ENCODE results near the gene KLK1.

The KLK1 gene

GRCh38 chr19:50808856-50809255 lies 14.7 kb downstream of the KLK1 start:
- ATAC-seq (ENCODE audit: low read depth) (no peak), DNase-seq (ENCODE audit: low spot score) (no peak)
- Histone ChIP-seq H3K4me1 (ENCODE audit: insufficient read depth, poor library complexity, severe bottlenecking) (no peaks in the 10 kb centered on the region), H3K9me3 (ENCODE audit: severe bottlenecking) (no peaks in the 10 kb centered on the region), H3K27me3 (ENCODE audit: insufficient read depth, poor library complexity, severe bottlenecking) (no peaks in the 10 kb centered on the region), H3K27ac (ENCODE audit: poor library complexity, severe bottlenecking) (no peak overlapping the region), H3K36me3 (ENCODE audit: low read depth) (no peaks in the 10 kb centered on the region), H3K4me3 (ENCODE audit: severe bottlenecking) (no peak overlapping the region)
- no peak for TF ChIP-seq CTCF (IDR thresholded peaks at IDR 0.05; ENCODE audit: poor library complexity, severe bottlenecking)

- TF ChIP-seq CTCF (IDR thresholded peaks at IDR 0.05; ENCODE audit: poor library complexity, severe bottlenecking), result no peak
- peaks cover 8% of the 10 kb centered on the region for H3K4me1 ChIP-seq (ENCODE audit: insufficient read depth, poor library complexity, severe bottlenecking)
- peak overlapping the region; percentile 81 for H3K27ac ChIP-seq (ENCODE audit: poor library complexity, severe bottlenecking)
- H3K9me3 ChIP-seq (ENCODE audit: severe bottlenecking), result no peaks in the 10 kb centered on the region
- peak; percentile 92 for ATAC-seq (ENCODE audit: low read depth)
- peak; percentile 98 for DNase-seq (ENCODE audit: low spot score)
- no peaks in the 10 kb centered on the region for H3K27me3 ChIP-seq (ENCODE audit: insufficient read depth, poor library complexity, severe bottlenecking)
- H3K36me3 ChIP-seq (ENCODE audit: low read depth), result peaks cover 39% of the 10 kb centered on the region
- peak overlapping the region; percentile 97 for H3K4me3 ChIP-seq (ENCODE audit: severe bottlenecking)
Measured at GRCh38 chr19:50804420-50805272, 18.9 kb downstream of the KLK1 start.

- DNase-seq (ENCODE audit: low spot score), result no peak
Measured at GRCh38 chr19:50803633-50804419, 19.8 kb downstream of the KLK1 start.

GRCh38 chr19:50801107-50801506 lies 22.5 kb downstream of the KLK1 start:
- ATAC-seq (ENCODE audit: low read depth) (no peak), DNase-seq (ENCODE audit: low spot score) (no peak)
- peaks cover 69% of the 10 kb centered on the region for H3K36me3 ChIP-seq (ENCODE audit: low read depth)

More at GRCh38 chr19:50803633-50804419, 19.8 kb downstream of the KLK1 start:
- H3K27ac ChIP-seq (ENCODE audit: poor library complexity, severe bottlenecking), result peak overlapping the region; percentile 81
- H3K9me3 ChIP-seq (ENCODE audit: severe bottlenecking), result no peaks in the 10 kb centered on the region
- peak overlapping the region; percentile 97 for H3K4me3 ChIP-seq (ENCODE audit: severe bottlenecking)
- peaks cover 48% of the 10 kb centered on the region for H3K36me3 ChIP-seq (ENCODE audit: low read depth)
- peak; percentile 10; the same call in 1 of the 3 replicates for ATAC-seq (ENCODE audit: low read depth)
- peaks cover 8% of the 10 kb centered on the region for H3K4me1 ChIP-seq (ENCODE audit: insufficient read depth, poor library complexity, severe bottlenecking)
- TF ChIP-seq CTCF (IDR thresholded peaks at IDR 0.05; ENCODE audit: poor library complexity, severe bottlenecking), result no peak
- no peaks in the 10 kb centered on the region for H3K27me3 ChIP-seq (ENCODE audit: insufficient read depth, poor library complexity, severe bottlenecking)

More at GRCh38 chr19:50801107-50801506, 22.5 kb downstream of the KLK1 start:
- Histone ChIP-seq H3K27me3 (ENCODE audit: insufficient read depth, poor library complexity, severe bottlenecking) (no peaks in the 10 kb centered on the region), H3K9me3 (ENCODE audit: severe bottlenecking) (no peaks in the 10 kb centered on the region), H3K4me1 (ENCODE audit: insufficient read depth, poor library complexity, severe bottlenecking) (peaks cover 8% of the 10 kb centered on the region), H3K4me3 (ENCODE audit: severe bottlenecking) (no peak overlapping the region), H3K27ac (ENCODE audit: poor library complexity, severe bottlenecking) (peak overlapping the region; percentile 3)
- no peak for TF ChIP-seq CTCF (IDR thresholded peaks at IDR 0.05; ENCODE audit: poor library complexity, severe bottlenecking)

All from RWPE2 (cell line).